Neural cell (in vitro differentiated cells): ENCODE data around the gene DPP10. TPM values are rescaled to one million over a fixed set of nuclear protein-coding genes. Genes with fewer than 3 reads are reported as not detected.

Source experiments
- H2AFZ ChIP-seq: fragments of 200-600, 300-800 bp; sonication (generic), shearing (Covaris generic); 2 replicates; pipeline ENCODE4 v1.6.0; 2014; ENCODE audit warnings: low read depth, mild to moderate bottlenecking, antibody characterized with exemption, low read length, moderate library complexity
- H3F3A ChIP-seq: fragments of 200-600 bp; shearing (Covaris generic); 2 replicates; pipeline ENCODE4 v1.6.1; 2016; ENCODE audit warnings: mild to moderate bottlenecking, moderate library complexity, mixed read lengths, antibody characterized with exemption, low read length; ENCODE audit not compliant: insufficient read depth, poor library complexity, severe bottlenecking
- H3K27ac ChIP-seq: fragments of 200-600, 300-800 bp; sonication (generic), shearing (Covaris generic); 2 replicates; pipeline ENCODE4 v1.5.1; 2014; ENCODE audit warnings: mild to moderate bottlenecking, low read length, moderate library complexity
- H3K27me3 ChIP-seq: fragments of 300-800, 200-600 bp; sonication (generic), shearing (Covaris generic); 2 replicates; pipeline ENCODE4 v1.6.0; 2014; ENCODE audit warnings: mild to moderate bottlenecking, low read depth, low read length, moderate library complexity; ENCODE audit not compliant: insufficient read depth
- H3K36me3 ChIP-seq: fragments of 300-800, 200-600 bp; sonication (generic), shearing (Covaris generic); 2 replicates; pipeline ENCODE4 v1.5.1; 2014; ENCODE audit warnings: mild to moderate bottlenecking, antibody characterized with exemption, low read length, moderate library complexity; ENCODE audit not compliant: insufficient read depth
- H3K4me2 ChIP-seq: fragments of 300-800, 200-600 bp; sonication (generic), shearing (Covaris generic); 2 replicates; pipeline ENCODE4 v1.6.0; 2014; ENCODE audit warnings: mild to moderate bottlenecking, low read length
- H3K4me3 ChIP-seq: fragments of 300-800, 200-600 bp; sonication (generic), shearing (Covaris generic); 2 replicates; pipeline ENCODE4 v1.5.1; 2014; ENCODE audit warnings: mild to moderate bottlenecking, low read length, moderate library complexity
- H3K79me2 ChIP-seq: fragments of 200-600 bp; shearing (Covaris generic); replicated peaks from 2 replicates; pipeline ENCODE4 v1.6.0; 2014; ENCODE audit warnings: mild to moderate bottlenecking, low read length, moderate library complexity; ENCODE audit not compliant: insufficient read depth
- H3K9ac ChIP-seq: fragments of 300-800, 200-600 bp; sonication (generic), shearing (Covaris generic); 2 replicates; pipeline ENCODE4 v1.6.1; 2016; ENCODE audit warnings: mild to moderate bottlenecking, low read length, mixed read lengths
- H3K9me2 ChIP-seq: fragments of 200-600 bp; shearing (Covaris generic); 2 replicates; pipeline ENCODE4 v1.6.1; 2016; ENCODE audit warnings: mild to moderate bottlenecking, low read length, mixed read lengths; ENCODE audit not compliant: insufficient read depth
- H3K9me3 ChIP-seq: fragments of 200-600, 300-800 bp; sonication (generic), shearing (Covaris generic); 2 replicates; pipeline ENCODE4 v1.6.1; 2016; ENCODE audit warnings: mild to moderate bottlenecking, mixed run types, low read length, moderate library complexity, mixed read lengths
- H4K20me1 ChIP-seq: fragments of 200-600 bp; shearing (Covaris generic); 2 replicates; pipeline ENCODE4 v1.6.1; 2016; ENCODE audit warnings: mild to moderate bottlenecking, mixed run types; ENCODE audit not compliant: insufficient read depth
- CTCF ChIP-seq: fragments of 450-650 bp; IDR thresholded peaks from 2 replicates; pipeline ENCODE4 v1.5.1; 2014; ENCODE audit warnings: antibody characterized with exemption, mild to moderate bottlenecking, moderate library complexity; ENCODE audit not compliant: poor library complexity, severe bottlenecking
- EP300 ChIP-seq: fragments of 450-650 bp; conservative IDR thresholded peaks from 2 replicates; pipeline ENCODE4 v1.6.1; 2014; ENCODE audit warnings: antibody characterized with exemption, mild to moderate bottlenecking, moderate library complexity; ENCODE audit not compliant: poor library complexity, severe bottlenecking
- EZH2 ChIP-seq: fragments of 200-600, 300-800 bp; shearing (Covaris generic), sonication (generic); IDR thresholded peaks from 2 replicates; pipeline ENCODE4 v1.6.1; 2014; ENCODE audit warnings: antibody characterized with exemption, low read length, borderline replicate concordance, mild to moderate bottlenecking; ENCODE audit not compliant: insufficient read depth, poor library complexity, severe bottlenecking
- MXI1 ChIP-seq: fragments of 450-650 bp; conservative IDR thresholded peaks from 2 replicates; pipeline ENCODE4 v1.6.1; 2014; ENCODE audit warnings: antibody characterized with exemption, mild to moderate bottlenecking; ENCODE audit not compliant: poor library complexity, severe bottlenecking
- POLR2AphosphoS5 ChIP-seq: IDR thresholded peaks from 2 replicates; pipeline ENCODE4 v1.6.1; 2012
- RAD21 ChIP-seq: fragments of 450-650 bp; conservative IDR thresholded peaks from 2 replicates; pipeline ENCODE4 v1.6.1; 2014; ENCODE audit warnings: antibody characterized with exemption, mild to moderate bottlenecking, moderate library complexity
- REST ChIP-seq: IDR thresholded peaks from 2 replicates; pipeline ENCODE4 v1.6.1; 2012; ENCODE audit warnings: borderline replicate concordance
- SMC3 ChIP-seq: fragments of 450-650 bp; conservative IDR thresholded peaks from 2 replicates; pipeline ENCODE4 v1.6.1; 2014; ENCODE audit warnings: antibody characterized with exemption, mild to moderate bottlenecking, moderate library complexity; ENCODE audit not compliant: poor library complexity
- TAF1 ChIP-seq: IDR thresholded peaks from 2 replicates; pipeline ENCODE4 v1.6.1; 2012; ENCODE audit warnings: low read depth
- polyA plus RNA-seq: library from polyadenylated mRNA; depleted of rRNA; stranded (reverse); fragments of >200 nt; gene quantifications from 2 replicates; pipeline ENCODE4 v1.2.3, GENCODE V29; 2014

DPP10 gene
- polyA plus RNA-seq, 1 donor from 2014 or later: 13.9 TPM

- H3K36me3 ChIP-seq: no peaks in the 10 kb centered on the region
- H3K4me3 ChIP-seq: no peak overlapping the region
- no peaks in the 10 kb centered on the region for H3K79me2 ChIP-seq
- TF ChIP-seq EP300 (no peak), RAD21 (no peak), MXI1 (no peak), SMC3 (no peak), TAF1 (no peak), EZH2 (no peak), CTCF (no peak), POLR2AphosphoS5 (no peak), REST (no peak)
- H2AFZ ChIP-seq: no peak overlapping the region
- no peak overlapping the region for H3K27ac ChIP-seq
- no peak overlapping the region for H3K4me2 ChIP-seq
- H4K20me1 ChIP-seq: no peaks in the 10 kb centered on the region
- no peaks in the 10 kb centered on the region for H3K27me3 ChIP-seq
- H3K9me2 ChIP-seq: no peaks in the 10 kb centered on the region
- no peak overlapping the region for H3K9ac ChIP-seq
- no peaks in the 10 kb centered on the region for H3F3A ChIP-seq
- no peaks in the 10 kb centered on the region for H3K9me3 ChIP-seq
These were observed 17.7 kb upstream of the DPP10 start for GRCh38 chr2:114424699-114425098.

GRCh38 chr2:114426756-114427155 is 15.7 kb upstream of the DPP10 start:
- no peaks in the 10 kb centered on the region for H3K9me2 ChIP-seq
- H3F3A ChIP-seq: no peaks in the 10 kb centered on the region
- H3K4me3 ChIP-seq: no peak overlapping the region
- no peak overlapping the region for H3K4me2 ChIP-seq
- no peaks in the 10 kb centered on the region for H3K79me2 ChIP-seq
- H3K9me3 ChIP-seq: no peaks in the 10 kb centered on the region
- H3K36me3 ChIP-seq: no peaks in the 10 kb centered on the region
- no peak overlapping the region for H3K9ac ChIP-seq
- H4K20me1 ChIP-seq: no peaks in the 10 kb centered on the region
- TF ChIP-seq SMC3 (no peak), TAF1 (no peak), REST (no peak), EZH2 (no peak), MXI1 (no peak), CTCF (no peak), POLR2AphosphoS5 (no peak)
- H3K27ac ChIP-seq: no peak overlapping the region
- H2AFZ ChIP-seq: no peak overlapping the region
- no peaks in the 10 kb centered on the region for H3K27me3 ChIP-seq
